Keratinocyte (primary cell): ENCODE data around the gene FNDC3B. TPM values are rescaled to one million over a fixed set of nuclear protein-coding genes. Genes with fewer than 3 reads are reported as not detected.

Experiments used
- DNase-seq: peaks from one replicate; pipeline ENCODE4 v3.0.0-alpha.2; 2011; ENCODE audit warnings: low read depth, missing footprints, low spot score
- FAIRE-seq: peaks from 2 replicates; lab custom pipeline; 2011; peaks lifted over from hg19 to GRCh38; lab: Jason Lieb, UNC
- H2AFZ ChIP-seq: 2 replicates; pipeline ENCODE4 v1.6.0; 2012; ENCODE audit warnings: low read length, control low read depth, inconsistent platforms; ENCODE audit not compliant: control insufficient read depth
- H3K27ac ChIP-seq: 2 replicates; pipeline ENCODE4 v1.5.1; 2011; ENCODE audit warnings: low read length; ENCODE audit not compliant: control insufficient read depth, insufficient read depth
- H3K27me3 ChIP-seq: 3 replicates; pipeline ENCODE4 v1.6.0; 2011; ENCODE audit warnings: low read length; ENCODE audit not compliant: control insufficient read depth, insufficient read depth; ENCODE audit errors: extremely low read depth
- H3K36me3 ChIP-seq, 2 experiments: 2 replicates in 1 of 2; 3 replicates in 1 of 2; pipeline ENCODE4 v1.5.1; 2011; ENCODE audit warnings: low read length in 2 of 2, mild to moderate bottlenecking in 1 of 2; ENCODE audit not compliant: control insufficient read depth in 2 of 2, insufficient read depth in 2 of 2; ENCODE audit errors: extremely low read depth in 1 of 2
- H3K4me1 ChIP-seq: 3 replicates; pipeline ENCODE4 v1.5.1; 2011; ENCODE audit warnings: low read length; ENCODE audit not compliant: control insufficient read depth, insufficient read depth; ENCODE audit errors: extremely low read depth
- H3K4me2 ChIP-seq: 3 replicates; pipeline ENCODE4 v1.6.0; 2011; ENCODE audit warnings: low read depth, low read length; ENCODE audit not compliant: control insufficient read depth, insufficient read depth; ENCODE audit errors: extremely low read depth
- H3K4me3 ChIP-seq, 3 experiments: fragments of 200-600 bp in 1 of 3; sonication (generic) in 1 of 3; 2 replicates in 2 of 3; 3 replicates in 1 of 3; pipeline ENCODE4 v1.5.1; 2011 to 2016; ENCODE audit warnings: low read length in 3 of 3, mild to moderate bottlenecking in 3 of 3, control low read depth in 2 of 3, inconsistent platforms in 1 of 3, low read depth in 1 of 3, mixed read lengths in 1 of 3, mixed run types in 1 of 3, moderate library complexity in 1 of 3; ENCODE audit not compliant: control insufficient read depth in 2 of 3, insufficient read depth in 2 of 3; ENCODE audit errors: extremely low read depth in 1 of 3
- H3K79me2 ChIP-seq: 2 replicates; pipeline ENCODE4 v1.6.0; 2012; ENCODE audit warnings: low read length; ENCODE audit not compliant: control insufficient read depth, insufficient read depth
- H3K9ac ChIP-seq: 3 replicates; pipeline ENCODE4 v1.6.0; 2011; ENCODE audit warnings: low read length; ENCODE audit not compliant: control insufficient read depth, insufficient read depth; ENCODE audit errors: extremely low read depth
- H3K9me1 ChIP-seq: 3 replicates; pipeline ENCODE4 v1.6.0; 2011; ENCODE audit warnings: low read length; ENCODE audit not compliant: control insufficient read depth, insufficient read depth; ENCODE audit errors: extremely low read depth
- H3K9me3 ChIP-seq: 2 replicates; pipeline ENCODE4 v1.5.1; 2012; ENCODE audit warnings: low read depth, low read length; ENCODE audit not compliant: control insufficient read depth
- H4K20me1 ChIP-seq: 3 replicates; pipeline ENCODE4 v1.6.0; 2011; ENCODE audit warnings: low read length; ENCODE audit not compliant: control insufficient read depth, insufficient read depth; ENCODE audit errors: extremely low read depth
- CTCF ChIP-seq, 3 experiments: IDR thresholded peaks in 1 of 3; conservative IDR thresholded peaks in 1 of 3; optimal IDR thresholded peaks in 1 of 3; 2 replicates in 2 of 3; 3 replicates in 1 of 3; pipeline versions ENCODE3 to v1.5.1; 2011; ENCODE audit warnings: low read length in 3 of 3, mild to moderate bottlenecking in 3 of 3, moderate library complexity in 2 of 3, control low read depth in 1 of 3, inconsistent platforms in 1 of 3; ENCODE audit not compliant: insufficient read depth in 2 of 3; ENCODE audit errors: extremely low read depth in 1 of 3
- EZH2 ChIP-seq: IDR thresholded peaks from one replicate; pipeline ENCODE4 v1.6.1; 2012; ENCODE audit warnings: inconsistent platforms, mild to moderate bottlenecking, low read length, moderate library complexity
- dilution Hi-C: fragments of 300-500 bp; cut with MboI; formaldehyde crosslinking; loops from one replicate; pipeline ENCODE4 v1.7.0; 2020; ENCODE audit warnings: low sequenced_read_pairs; ENCODE audit not compliant: extremely low pct_ligation_motif_present
- polyA plus RNA-seq, 5 experiments: library from polyadenylated mRNA; depleted of rRNA in 3 of 5; stranded (reverse) in 3 of 5; stranded (forward) in 1 of 5; unstranded in 1 of 5; fragments of >200 nt; gene quantifications; 1 replicate in 1 of 5; 2 replicates in 3 of 5; 3 replicates in 1 of 5; pipeline versions ENCODE4 v1.2.1 to v1.2.3, GENCODE V29; 2011 to 2012; ENCODE audit warnings: missing spikeins in 2 of 5, low read depth in 1 of 5, low replicate concordance in 1 of 5

Gene FNDC3B
- polyA plus RNA-seq, 1 donor (not counting 4 experiments of a cell fraction or from before 2014, with no cell fraction given): 31.4 TPM

- Histone ChIP-seq H3K4me3 (no peak overlapping the region), H3K9ac (no peak overlapping the region), H2AFZ (no peak overlapping the region), H3K36me3 (peaks cover 2 to 9% of the 10 kb centered on the region in 2 experiments), H3K9me3 (no peaks in the 10 kb centered on the region), H3K79me2 (peaks cover under 1% of the 10 kb centered on the region), H3K9me1 (no peaks in the 10 kb centered on the region), H3K27me3 (no peaks in the 10 kb centered on the region), H3K4me1 (no peaks in the 10 kb centered on the region), H4K20me1 (no peaks in the 10 kb centered on the region), H3K4me2 (no peak overlapping the region), H3K27ac (no peak overlapping the region)
- FAIRE-seq (no peak), DNase-seq (no peak)
- TF ChIP-seq CTCF (optimal IDR thresholded peaks at IDR 0.05 in 1 of 3, IDR thresholded peaks at IDR 0.05 in 1 of 3, conservative IDR thresholded peaks at IDR 0.05 in 1 of 3; ENCODE audit: extremely low read depth in 1 of 3, insufficient read depth in 2 of 3, low read length in 3 of 3) (no peak), EZH2 (no peak)
- dilution Hi-C loops: no loop called here
These were observed 233.3 kb downstream of the FNDC3B start for GRCh38 chr3:172272698-172273097.

DNA sequence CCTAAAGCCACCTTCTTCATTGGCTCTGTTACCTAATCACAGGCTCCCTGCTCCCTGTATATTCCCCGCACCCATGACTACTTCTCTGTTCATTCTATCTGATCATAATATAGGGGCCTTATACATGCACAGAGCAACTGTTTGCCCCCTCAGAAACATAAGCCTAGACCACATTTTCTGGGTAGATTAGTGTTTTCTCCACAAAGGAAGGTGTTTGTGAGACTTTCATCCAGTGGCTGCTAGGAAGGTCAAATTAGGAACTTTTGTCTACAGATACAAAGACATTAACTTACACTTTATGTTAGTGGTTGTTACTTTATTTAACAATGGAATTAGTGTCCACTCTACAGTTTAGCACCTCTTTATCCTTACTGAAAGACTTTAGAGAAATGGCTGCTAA, 234.0 kb downstream of the FNDC3B start:
- Histone ChIP-seq H4K20me1 (no peaks in the 10 kb centered on the region), H2AFZ (no peak overlapping the region), H3K36me3 (peaks cover 2 to 9% of the 10 kb centered on the region in 2 experiments), H3K27me3 (no peaks in the 10 kb centered on the region), H3K27ac (no peak overlapping the region), H3K9me3 (no peaks in the 10 kb centered on the region), H3K79me2 (peaks cover 2% of the 10 kb centered on the region), H3K9me1 (no peaks in the 10 kb centered on the region), H3K9ac (no peak overlapping the region), H3K4me2 (no peak overlapping the region), H3K4me3 (no peak overlapping the region), H3K4me1 (no peaks in the 10 kb centered on the region)
- DNase-seq (no peak), FAIRE-seq (no peak)
- TF ChIP-seq EZH2: no peak
- TF ChIP-seq CTCF (optimal IDR thresholded peaks at IDR 0.05 in 1 of 3, IDR thresholded peaks at IDR 0.05 in 1 of 3, conservative IDR thresholded peaks at IDR 0.05 in 1 of 3; ENCODE audit: extremely low read depth in 1 of 3, insufficient read depth in 2 of 3, low read length in 3 of 3): no peak
- dilution Hi-C loops: no loop called here
